SH-SY5Y (cell line): ENCODE results near the gene GALR3.

Experiments
- GATA2 ChIP-seq: IDR thresholded peaks from 2 replicates; pipeline ENCODE4 v1.6.1; 2011; ENCODE audit warnings: mild to moderate bottlenecking, low read depth, low read length
- GATA3 ChIP-seq: IDR thresholded peaks from 2 replicates; pipeline ENCODE4 v1.6.1; 2011; ENCODE audit warnings: low read depth, mild to moderate bottlenecking, low read length, moderate library complexity

The GALR3 gene

DNA sequence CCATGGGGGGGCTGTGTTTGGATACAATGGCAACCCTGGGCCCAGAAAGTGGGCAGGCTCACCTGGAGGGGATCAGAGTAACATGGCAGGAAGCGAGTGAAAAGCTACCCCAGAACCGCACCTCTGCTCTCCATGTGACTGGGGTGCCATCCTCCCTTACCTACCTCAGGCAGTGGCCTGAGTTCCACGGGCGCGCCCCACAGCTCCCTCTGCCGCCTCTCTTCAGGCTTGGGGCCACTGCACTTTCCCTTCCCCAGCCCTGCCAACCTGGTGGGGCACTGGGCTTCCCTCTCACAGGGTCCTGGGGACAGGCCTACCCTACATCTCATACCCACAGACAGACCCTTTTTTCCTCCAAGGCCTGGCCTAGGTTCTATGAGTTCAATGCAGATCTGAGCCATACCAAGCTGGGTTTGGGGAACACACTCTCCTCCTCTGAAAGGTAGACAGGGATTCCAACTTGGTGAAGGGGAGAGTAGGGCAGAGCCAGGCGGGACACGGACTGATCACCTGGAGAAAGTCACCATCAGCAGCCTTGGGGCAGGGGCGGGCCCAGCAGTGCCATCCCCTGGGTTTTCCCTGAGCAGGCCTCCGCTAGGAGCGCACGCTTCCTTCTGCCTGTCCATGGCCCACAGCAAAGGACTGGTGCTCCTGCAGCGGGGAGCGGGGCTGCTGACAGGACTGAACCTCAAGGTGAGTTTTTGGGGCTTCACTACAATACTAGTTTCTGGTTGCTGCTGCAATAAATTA, 7.1 kb downstream of the GALR3 start:
- no peak for TF ChIP-seq GATA2
- no peak for TF ChIP-seq GATA3

DNA sequence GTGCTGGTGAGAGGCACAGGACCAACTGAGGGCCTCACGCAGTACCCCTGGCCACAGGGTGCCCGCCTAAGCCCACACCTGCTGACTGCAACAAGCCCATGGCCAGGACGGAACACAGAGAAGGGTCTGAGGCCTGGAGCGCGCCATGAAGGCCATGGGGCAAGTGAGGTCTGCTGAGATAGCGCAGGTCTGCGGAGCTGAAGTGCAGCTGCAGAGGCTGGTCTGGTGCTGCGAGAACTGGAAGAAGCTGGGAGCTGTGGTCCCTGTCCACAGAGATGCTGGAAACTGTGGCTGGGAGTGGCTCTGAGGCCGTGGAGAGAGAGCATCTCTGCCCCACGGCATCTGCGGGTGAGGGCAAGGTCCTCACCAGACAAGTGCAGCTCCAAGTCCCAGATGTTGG, 8.3 kb downstream of the GALR3 start:
- TF ChIP-seq GATA2 (no peak), GATA3 (no peak)

DNA sequence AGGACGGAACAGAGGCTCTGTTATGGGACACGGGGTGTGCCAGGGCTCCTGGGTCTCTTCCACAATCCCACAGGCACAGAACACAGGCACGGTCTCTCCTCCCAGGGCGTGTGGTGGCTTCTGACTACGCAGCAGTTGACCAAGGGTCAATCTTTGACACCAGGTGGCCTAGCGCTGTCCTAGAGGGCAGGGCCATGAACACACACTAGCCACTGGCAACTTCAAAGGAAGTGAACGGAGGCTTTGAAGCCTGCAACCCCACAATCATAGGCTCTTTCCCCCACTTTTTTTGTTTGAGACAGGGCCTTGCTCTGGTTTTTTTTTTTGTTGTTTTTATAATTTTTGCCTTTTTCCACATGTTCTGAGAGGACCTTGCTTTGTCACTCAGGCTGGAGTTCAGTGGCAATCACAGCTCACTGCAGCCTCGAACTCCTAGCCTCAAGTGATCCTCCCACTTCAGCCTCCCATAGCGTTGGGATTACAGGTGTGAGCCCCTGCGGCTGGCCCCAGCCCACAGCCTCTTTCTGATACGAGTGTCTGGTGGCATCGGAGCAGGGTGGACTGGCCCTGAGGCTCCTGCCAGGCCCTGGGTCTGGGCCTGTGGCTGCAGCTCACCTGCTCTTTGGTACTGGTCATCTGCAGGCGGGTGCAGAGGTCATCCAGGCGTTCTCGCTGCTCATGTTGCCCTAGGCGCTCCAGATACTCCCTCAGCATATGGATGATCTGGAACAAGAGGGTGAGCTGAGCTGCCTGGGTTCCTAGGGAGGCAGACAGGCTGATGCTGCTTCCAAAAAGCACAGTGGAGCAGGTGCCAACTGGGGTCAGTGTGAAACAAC, 9.1 kb downstream of the GALR3 start:
- no peak for TF ChIP-seq GATA2
- no peak for TF ChIP-seq GATA3

DNA sequence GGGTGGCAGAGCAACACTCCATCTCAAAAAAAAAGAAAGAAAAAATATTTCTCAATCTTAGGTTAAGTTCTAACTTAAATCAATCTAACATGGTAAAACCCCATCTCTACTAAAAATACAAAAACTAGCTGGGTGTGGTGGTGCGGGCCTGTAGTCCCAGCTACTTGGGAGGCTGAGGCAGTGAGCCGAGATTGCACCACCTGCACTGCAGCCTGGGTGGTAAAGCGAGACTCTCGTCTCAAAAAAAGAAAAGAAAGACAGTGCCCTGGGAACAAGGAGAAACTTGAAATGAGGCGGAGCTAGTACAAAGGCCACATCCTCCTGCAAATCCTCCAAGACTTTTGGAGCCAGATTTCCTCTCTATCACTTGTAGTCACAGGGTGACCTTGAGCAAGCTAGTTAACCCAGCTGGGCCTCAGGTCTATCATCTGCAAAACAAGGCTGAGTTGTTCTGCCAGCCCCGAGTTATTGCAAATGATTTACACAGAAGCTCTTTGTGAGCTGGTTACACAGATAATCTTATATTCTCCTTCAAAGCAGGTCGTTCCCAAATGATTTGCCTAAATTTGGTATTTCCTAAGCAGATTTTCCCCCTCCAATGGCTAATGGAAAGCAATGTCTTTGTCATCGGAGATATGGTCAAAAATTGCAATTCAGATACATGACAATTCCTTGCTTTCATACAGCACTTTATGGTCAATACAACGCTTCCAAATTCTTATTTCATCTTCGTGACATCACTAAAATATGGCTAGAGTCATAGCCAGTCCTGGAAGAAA, 19.0 kb downstream of the GALR3 start:
- no peak for TF ChIP-seq GATA2
- no peak for TF ChIP-seq GATA3

DNA sequence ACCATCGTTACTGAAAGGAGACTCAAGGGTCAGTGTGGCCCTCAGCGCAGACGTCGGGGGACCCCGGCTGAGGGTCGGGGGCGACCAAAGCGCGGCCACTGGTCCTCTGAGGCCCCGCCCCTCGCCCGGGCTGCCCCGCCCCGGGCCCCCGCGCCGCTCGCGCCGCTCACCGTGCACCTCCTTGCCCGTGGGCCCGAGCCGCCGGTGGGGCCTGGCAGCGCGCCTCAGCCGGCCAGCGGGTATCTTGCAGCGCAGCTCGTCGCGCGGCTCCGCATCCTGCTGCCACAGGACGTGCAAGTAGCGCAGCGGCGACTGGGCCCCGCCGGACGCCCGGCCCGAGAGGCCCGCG, 20.5 kb downstream of the GALR3 start:
- TF ChIP-seq GATA2, result no peak
- no peak for TF ChIP-seq GATA3

DNA sequence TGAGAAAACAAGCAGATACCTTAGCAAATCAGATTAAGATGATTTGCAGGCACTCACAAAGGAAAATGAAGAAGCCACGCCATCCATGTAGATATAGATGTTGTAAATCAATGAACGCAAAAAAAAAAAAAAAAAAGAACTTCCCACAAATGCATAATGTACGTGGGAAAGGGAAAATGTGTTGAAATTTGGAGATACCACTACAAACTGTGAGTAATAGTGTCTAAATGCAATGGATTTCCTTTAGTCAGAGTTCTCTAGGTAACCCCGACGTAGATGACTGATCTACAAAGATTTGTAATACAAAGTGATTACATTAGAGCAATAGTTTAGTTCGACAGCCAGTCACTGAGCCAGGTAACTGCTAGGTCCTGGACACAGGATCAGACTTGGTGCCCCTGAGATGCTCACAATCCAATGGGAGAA, 21.7 kb downstream of the GALR3 start:
- TF ChIP-seq GATA2, result no peak
- no peak for TF ChIP-seq GATA3

DNA sequence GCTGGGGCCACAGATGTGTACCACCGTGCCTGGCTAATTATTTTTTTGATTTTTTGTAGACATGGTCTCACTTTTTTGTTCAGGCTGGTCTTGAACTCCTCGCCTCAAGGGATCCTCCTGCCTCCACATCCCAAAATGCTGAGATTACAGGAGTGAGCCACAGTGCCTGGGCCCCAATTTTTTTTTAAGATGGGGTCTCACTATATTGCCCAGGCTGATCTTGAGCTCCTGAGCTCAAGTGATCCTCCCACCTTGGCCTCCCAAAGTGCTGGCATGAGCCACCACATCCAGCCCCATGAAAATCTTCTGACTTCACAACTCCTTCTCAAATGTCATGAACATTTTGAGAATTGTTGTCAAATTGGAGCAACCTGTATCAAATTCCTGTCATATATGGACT, 23.3 kb downstream of the GALR3 start:
- TF ChIP-seq GATA2 (no peak), GATA3 (no peak)

DNA sequence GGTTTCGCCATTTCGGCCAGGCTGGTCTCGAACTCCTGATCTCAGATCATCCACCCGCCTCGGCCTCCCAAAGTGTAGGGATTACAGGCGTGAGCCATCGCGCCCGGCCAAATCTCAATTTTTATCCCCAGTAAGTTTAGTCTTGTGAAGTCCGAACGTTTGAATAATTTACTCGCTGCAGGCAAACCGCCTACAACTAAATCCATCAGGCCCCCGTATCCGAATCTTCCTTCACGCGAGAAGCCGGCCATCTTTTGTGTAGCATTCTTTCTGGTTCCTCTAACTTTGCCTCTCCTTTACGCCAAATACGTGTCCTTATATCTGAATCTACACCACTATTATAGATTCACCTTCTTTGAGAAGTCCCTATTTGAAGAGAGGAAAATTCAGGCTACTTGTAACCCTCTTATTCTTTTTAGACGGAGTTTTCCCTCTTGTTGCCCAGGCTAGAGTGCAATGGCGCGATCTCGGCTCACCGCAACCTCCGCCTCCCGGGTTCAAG, 25.5 kb downstream of the GALR3 start:
- TF ChIP-seq GATA2 (no peak), GATA3 (no peak)

DNA sequence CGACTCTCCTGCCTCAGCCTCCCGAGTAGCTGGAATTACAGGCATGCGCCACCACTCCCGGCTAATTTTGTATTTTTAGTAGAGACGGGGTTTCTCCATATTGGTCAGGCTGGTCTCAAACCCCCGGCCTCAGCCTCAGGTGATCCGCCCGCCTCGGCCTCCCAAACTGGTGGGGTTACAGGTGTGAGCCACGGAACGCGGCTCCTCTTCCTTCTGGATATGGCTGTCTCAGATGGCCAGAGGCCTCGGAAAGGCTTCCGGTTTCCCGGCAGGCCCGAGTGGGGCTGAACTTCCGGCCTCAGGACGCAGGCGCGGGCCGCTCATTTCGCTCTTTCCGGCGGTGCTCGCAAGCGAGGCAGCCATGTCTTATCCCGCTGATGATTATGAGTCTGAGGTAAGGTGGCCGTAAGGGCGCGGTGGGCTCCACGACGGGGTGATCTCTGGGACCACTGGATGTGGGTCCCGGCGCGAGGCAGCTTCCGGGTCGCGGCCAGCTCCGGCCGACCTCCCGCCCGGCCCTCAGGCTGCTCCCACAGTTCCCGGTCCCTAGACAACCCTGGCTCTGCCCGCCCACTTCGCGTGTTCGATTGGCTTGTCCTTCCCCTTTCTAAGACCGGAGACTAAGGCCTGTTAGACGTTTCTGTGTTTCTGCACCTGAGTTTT, 26.0 kb downstream of the GALR3 start, which contains the start of gene EIF3L:
Gene EIF3L, plus strand, starts transcription at position 331 of the 663 bp plus-strand sequence. Its CDS starts 31 bp downstream, at position 362.
- TF ChIP-seq GATA2 (no peak), GATA3 (no peak)

DNA sequence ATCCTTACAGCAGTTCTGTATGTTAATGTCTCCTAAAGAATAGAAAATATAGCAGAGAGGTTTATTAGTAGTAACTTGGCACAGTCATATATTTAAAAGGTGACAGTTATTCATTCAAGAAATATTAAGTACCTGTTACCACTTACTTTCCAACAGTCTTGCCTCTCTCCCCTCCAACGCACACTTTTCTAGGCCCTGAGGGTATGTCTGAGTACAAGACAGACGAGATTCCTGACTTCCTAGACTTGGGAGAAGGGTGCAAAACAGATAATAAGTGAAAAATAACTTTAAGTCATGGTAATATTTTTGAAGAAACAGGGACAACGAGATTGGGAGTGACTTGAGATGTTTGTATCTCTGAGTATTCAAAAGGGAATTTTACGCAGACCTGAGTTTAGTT, 27.6 kb downstream of the GALR3 start:
- TF ChIP-seq GATA3 (no peak), GATA2 (no peak)

DNA sequence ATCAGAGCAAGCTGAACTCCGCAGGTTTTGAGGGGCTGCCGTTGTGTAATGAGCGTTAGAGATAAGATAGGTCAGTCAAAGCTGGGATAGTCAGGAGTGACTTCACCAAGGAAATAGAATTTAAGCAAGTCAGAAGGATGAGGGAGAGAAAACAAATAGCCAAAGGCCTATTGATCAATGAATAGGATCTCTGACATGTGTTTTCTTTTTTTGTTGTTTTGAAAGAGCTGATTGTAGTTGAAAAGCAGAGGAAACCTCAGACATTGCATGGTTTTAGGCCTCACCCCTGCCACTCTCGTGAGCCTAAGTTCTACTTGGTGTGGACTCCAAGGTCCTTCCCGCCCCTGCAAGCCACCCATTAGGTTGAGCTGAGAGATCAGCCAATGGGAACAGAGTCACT, 29.2 kb downstream of the GALR3 start:
- TF ChIP-seq GATA2 (no peak), GATA3 (no peak)

DNA sequence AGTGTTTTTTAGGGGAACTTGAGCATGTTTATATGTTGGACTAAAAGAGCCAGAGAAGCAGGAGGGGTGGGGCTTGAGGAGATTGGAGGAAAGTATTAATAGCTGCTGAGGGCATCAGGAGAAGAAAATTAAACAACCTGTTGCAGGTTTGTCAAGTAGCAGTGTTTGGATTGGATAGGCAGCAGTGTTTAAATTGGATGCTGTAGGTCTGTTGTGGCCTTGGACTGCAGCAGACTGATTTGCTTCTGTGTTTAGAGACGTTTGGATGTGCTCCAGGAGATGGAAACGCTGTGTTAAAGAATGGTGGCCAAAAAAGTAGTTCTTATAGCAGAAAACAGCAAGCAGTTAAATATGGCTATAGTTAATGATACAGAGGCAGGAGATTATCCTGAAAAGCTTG, 31.8 kb downstream of the GALR3 start:
- TF ChIP-seq GATA3 (no peak), GATA2 (no peak)

DNA sequence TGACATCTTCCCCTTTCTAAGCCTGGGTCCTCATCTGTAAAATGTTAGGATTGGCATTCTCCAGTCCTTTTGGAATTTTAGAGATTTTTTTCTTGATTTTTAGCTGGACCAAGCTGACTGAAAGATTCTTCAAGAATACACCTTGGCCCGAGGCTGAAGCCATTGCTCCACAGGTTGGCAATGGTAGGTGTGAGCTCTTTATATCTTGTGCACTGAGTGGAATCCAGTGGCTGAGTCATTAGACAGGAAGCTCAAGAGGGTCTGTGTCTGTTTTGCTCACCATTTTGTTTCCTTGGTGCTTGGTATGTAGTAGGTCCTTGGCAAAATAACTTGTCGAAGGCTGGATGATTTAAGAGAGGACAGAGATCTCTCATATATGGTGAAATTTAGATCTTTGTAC, 32.3 kb downstream of the GALR3 start:
- no peak for TF ChIP-seq GATA3
- TF ChIP-seq GATA2, result no peak
